Gastrocnemius medialis (tissue), 4 donors: ENCODE measurements around the gene TMEM255B. TPM values are rescaled to one million over a fixed set of nuclear protein-coding genes. Genes with fewer than 3 reads are reported as not detected.

Experiments
- ATAC-seq, 2 donors: fragments of 150-250 bp; one replicate each; pipeline ENCODE4 v1.9.1; 2016
- DNase-seq, 2 donors: peaks; one replicate each; pipeline ENCODE4 v3.0.0-alpha.2; 2019
- H3K27ac ChIP-seq, 4 donors: fragments of 200-600 bp; sonication (generic); 1 replicate in 1 of 4; 2 replicates in 3 of 4; pipeline ENCODE4 v1.5.1; 2016 to 2018; ENCODE audit warnings: mild to moderate bottlenecking in 2 of 4, moderate library complexity in 1 of 4
- H3K27me3 ChIP-seq, 3 donors: fragments of 200-600 bp; sonication (generic) in 2 of 3; 1 replicate in 1 of 3; 2 replicates in 2 of 3; pipeline versions ENCODE4 v1.5.1 to v1.6.0; 2016 to 2019; ENCODE audit warnings: mild to moderate bottlenecking in 1 of 3, moderate library complexity in 1 of 3
- H3K36me3 ChIP-seq, 2 donors: fragments of 200-600 bp; sonication (generic) in 1 of 2; one replicate each; pipeline ENCODE4 v1.5.1; 2017 to 2018
- H3K4me1 ChIP-seq, 2 donors: fragments of 200-600 bp; sonication (generic) in 1 of 2; one replicate each; pipeline ENCODE4 v1.5.1; 2016 to 2017; ENCODE audit warnings: mild to moderate bottlenecking in 2 of 2
- H3K4me3 ChIP-seq, 4 donors: fragments of 200-600 bp; sonication (generic) in 3 of 4; 1 replicate in 1 of 4; 2 replicates in 3 of 4; pipeline ENCODE4 v1.5.1; 2016 to 2019; ENCODE audit warnings: mild to moderate bottlenecking in 2 of 4
- H3K9me3 ChIP-seq, 3 donors: fragments of 200-600 bp; sonication (generic) in 2 of 3; 1 replicate in 1 of 3; 2 replicates in 2 of 3; pipeline ENCODE4 v1.5.1; 2016 to 2019
- CTCF ChIP-seq, 5 experiments: fragments of 450-650 bp in 3 of 5; fragments of 200-600 bp in 2 of 5; sonication (generic) in 2 of 5; IDR thresholded peaks in 4 of 5; conservative IDR thresholded peaks in 1 of 5; 1 replicate in 4 of 5; 2 replicates in 1 of 5; pipeline ENCODE4 v1.5.1; 2016 to 2019; ENCODE audit warnings: antibody characterized with exemption in 5 of 5, mild to moderate bottlenecking in 3 of 5, moderate library complexity in 3 of 5
- POLR2A ChIP-seq, 2 donors: fragments of 450-650 bp; IDR thresholded peaks; one replicate each; pipeline ENCODE4 v1.6.1; 2017; ENCODE audit warnings: antibody characterized with exemption in 2 of 2, mild to moderate bottlenecking in 2 of 2, moderate library complexity in 2 of 2
- in situ Hi-C, 4 donors: fragments of 200-750 bp; cut with MboI; loops; one replicate each; pipeline versions ENCODE4 v1.15.0 to v1.8.0; 2017; ENCODE audit warnings: low sequenced_read_pairs in 4 of 4
- intact Hi-C: fragments of 100-400 bp; cut with DNase I; formaldehyde crosslinking; loops from one replicate; pipeline ENCODE4 v1.15.1; 2023; ENCODE audit warnings: low total_unique reads
- total RNA-seq, 4 donors: library from RNA; depleted of rRNA; stranded (reverse); fragments of >200 nt; gene quantifications; one replicate each; pipeline versions ENCODE4 v1.1.0 to v1.2.3, GENCODE V29; 2016

Gene TMEM255B
- total RNA-seq, 4 donors from 2014 or later, result 0.36 to 1.8 (median 0.59) TPM

GRCh38 chr13:113732176-113732960 lies 26.7 kb upstream of the TMEM255B start:
- intact Hi-C loops, result no loop called here
- Histone ChIP-seq H3K27me3 (peaks cover 4 to 23% (median 15%) of the 10 kb centered on the region in 3 donors), H3K27ac (no peak overlapping the region), H3K9me3 (no peaks in the 10 kb centered on the region), H3K4me1 (no peaks in the 10 kb centered on the region), H3K4me3 (no peak overlapping the region), H3K36me3 (no peaks in the 10 kb centered on the region)
- ATAC-seq (no peak), DNase-seq (no peak)
- no peak for TF ChIP-seq POLR2A (IDR thresholded peaks at IDR 0.05)
- no peak for TF ChIP-seq CTCF (IDR thresholded peaks at IDR 0.05 in 4 of 5, conservative IDR thresholded peaks at IDR 0.05 in 1 of 5)
- in situ Hi-C loops, result no loop called here

- no peak for ATAC-seq
- no peaks in the 10 kb centered on the region for H3K9me3 ChIP-seq
- no peak overlapping the region for H3K4me3 ChIP-seq
- no peak for DNase-seq
- no peaks in the 10 kb centered on the region for H3K36me3 ChIP-seq
- in situ Hi-C loops, result no loop called here
- H3K27ac ChIP-seq, result no peak overlapping the region
- peaks cover 4 to 23% (median 15%) of the 10 kb centered on the region in 3 donors for H3K27me3 ChIP-seq
- TF ChIP-seq CTCF (IDR thresholded peaks at IDR 0.05 in 4 of 5, conservative IDR thresholded peaks at IDR 0.05 in 1 of 5) (no peak), POLR2A (IDR thresholded peaks at IDR 0.05) (no peak)
- H3K4me1 ChIP-seq, result no peaks in the 10 kb centered on the region
- intact Hi-C loops, result no loop called here
Observed at GRCh38 chr13:113732961-113733950, 25.8 kb upstream of the TMEM255B start.

DNA sequence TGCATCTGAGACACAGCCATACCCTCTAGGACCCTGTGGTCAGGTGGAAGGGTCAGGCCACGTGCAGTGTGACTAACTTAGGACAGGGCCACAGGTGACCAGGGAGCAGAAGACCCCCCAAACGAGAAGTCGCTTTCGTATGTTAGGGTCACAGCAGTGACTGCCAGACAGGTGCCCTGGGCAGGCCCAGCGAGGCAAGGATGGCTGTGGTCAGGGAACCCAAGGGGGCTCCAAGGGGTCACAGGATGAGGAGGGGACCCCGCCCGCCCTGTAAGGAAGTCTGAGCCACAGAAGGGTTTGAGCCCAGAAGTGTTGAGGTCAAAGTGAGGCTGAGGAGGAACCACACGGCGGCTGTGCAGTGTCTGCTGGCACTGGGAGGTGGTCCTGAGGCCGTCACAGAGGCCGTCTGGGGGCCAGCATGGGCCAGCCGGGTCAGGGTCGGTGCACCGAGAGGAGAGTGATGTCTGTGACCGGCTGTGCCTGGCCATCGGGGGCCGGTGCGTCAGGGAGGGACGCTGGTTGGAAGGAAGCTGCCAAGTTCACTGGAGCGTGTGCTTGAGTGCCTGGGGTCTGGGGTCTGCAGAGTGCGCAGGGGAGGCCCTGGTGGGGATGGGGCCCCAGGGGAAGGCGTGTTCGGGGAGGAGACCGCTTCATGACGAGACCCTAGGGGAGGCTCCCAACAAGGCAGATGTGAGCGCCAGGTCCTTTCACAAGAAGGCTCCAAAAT lies 24.8 kb upstream of the TMEM255B start:
- intact Hi-C loops, result no loop called here
- in situ Hi-C loops, result no loop called here
- H3K27ac ChIP-seq, result no peak overlapping the region
- peaks cover 4 to 23% (median 15%) of the 10 kb centered on the region in 3 donors for H3K27me3 ChIP-seq
- no peaks in the 10 kb centered on the region for H3K36me3 ChIP-seq
- no peak overlapping the region for H3K4me3 ChIP-seq
- ATAC-seq (no peak), DNase-seq (no peak)
- no peaks in the 10 kb centered on the region for H3K4me1 ChIP-seq
- TF ChIP-seq CTCF (IDR thresholded peaks at IDR 0.05 in 4 of 5, conservative IDR thresholded peaks at IDR 0.05 in 1 of 5), result no peak
- TF ChIP-seq POLR2A (IDR thresholded peaks at IDR 0.05), result no peak
- H3K9me3 ChIP-seq, result no peaks in the 10 kb centered on the region

DNA sequence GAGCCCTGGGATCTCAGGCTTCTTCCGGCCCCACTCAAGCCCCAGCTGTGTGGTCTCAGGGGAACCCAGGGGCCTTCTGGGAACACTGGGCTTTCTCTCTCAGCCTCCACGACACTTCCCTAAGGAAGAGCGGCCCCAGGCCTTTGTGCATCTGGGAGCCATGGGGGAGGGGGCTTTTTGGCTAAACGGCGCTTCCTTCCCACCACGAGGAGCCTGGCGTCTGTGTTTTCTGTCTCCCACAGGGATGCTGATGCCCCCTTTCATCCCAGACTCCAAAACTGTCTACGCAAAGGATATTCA lies 24.2 kb upstream of the TMEM255B start:
- TF ChIP-seq CTCF (IDR thresholded peaks at IDR 0.05 in 4 of 5, conservative IDR thresholded peaks at IDR 0.05 in 1 of 5) (no peak), POLR2A (IDR thresholded peaks at IDR 0.05) (no peak)
- H3K4me3 ChIP-seq, result no peak overlapping the region
- H3K9me3 ChIP-seq, result no peaks in the 10 kb centered on the region
- H3K27ac ChIP-seq, result no peak overlapping the region
- in situ Hi-C loops (no loop called here), intact Hi-C loops (no loop called here)
- H3K4me1 ChIP-seq, result no peaks in the 10 kb centered on the region
- H3K36me3 ChIP-seq, result no peaks in the 10 kb centered on the region
- ATAC-seq (no peak), DNase-seq (no peak)
- peaks cover 4 to 17% (median 11%) of the 10 kb centered on the region in 3 donors for H3K27me3 ChIP-seq
